Colonic mucosa (tissue), 4 donors: ENCODE results near the gene PUDP. TPM values are rescaled to one million over a fixed set of nuclear protein-coding genes. Genes with fewer than 3 reads are reported as not detected.

ENCODE experiments used
- DNase-seq: peaks from one replicate; pipeline ENCODE4 v3.0.0-alpha.2; 2020
- H3K27ac ChIP-seq: fragments of 200-600 bp; one replicate; pipeline ENCODE4 v1.8.0; 2021
- H3K27me3 ChIP-seq: fragments of 200-600 bp; one replicate; pipeline ENCODE4 v1.8.0; 2021
- H3K36me3 ChIP-seq: fragments of 200-600 bp; one replicate; pipeline ENCODE4 v1.8.0; 2021
- H3K4me1 ChIP-seq: fragments of 200-600 bp; one replicate; pipeline ENCODE4 v1.8.0; 2021; ENCODE audit warnings: mild to moderate bottlenecking
- H3K4me3 ChIP-seq: fragments of 200-600 bp; one replicate; pipeline ENCODE4 v1.8.0; 2021
- H3K9ac ChIP-seq, 2 donors: one replicate each; pipeline ENCODE4 v1.7.0; 2013; ENCODE audit warnings: control low read depth in 2 of 2, low read depth in 2 of 2, low read length in 2 of 2
- H3K9me3 ChIP-seq: fragments of 200-600 bp; one replicate; pipeline ENCODE4 v1.8.0; 2021
- CTCF ChIP-seq: fragments of 200-600 bp; IDR thresholded peaks from one replicate; pipeline ENCODE4 v1.8.0; 2022; ENCODE audit warnings: antibody characterized with exemption, mild to moderate bottlenecking
- intact Hi-C: fragments of 100-400 bp; cut with DNase I; formaldehyde crosslinking; loops from one replicate; pipeline ENCODE4 v1.14.1; 2022
- total RNA-seq, 2 donors: library from RNA; stranded (reverse); fragmentation: NEBNext Ultra II Directional in 1 of 2; extraction: Animal tissue kit (Norgen Biotek cat#: 25700) in 1 of 2; gene quantifications; one replicate each; pipeline ENCODE4 v1.2.1, GENCODE V29; 2021
- donor health status: healthy.
- donor health status: DM: no; HTN: no; CAD: no.
- donor health status: DM: no; HTN: no; CAD: no.

The PUDP gene
- total RNA-seq, 2 donors from 2014 or later = 55.1 to 62.4 TPM

GRCh38 chrX:7147413-7147977 lies 458 bp downstream of the PUDP start, which contains the start of gene STS:
TSS of gene STS (plus strand) at chrX:7147712. CDS start at chrX:7253200, 105,488 bp downstream.
- no peaks in the 10 kb centered on the region for H3K9me3 ChIP-seq
- H3K27me3 ChIP-seq = no peaks in the 10 kb centered on the region
- peak within 1 kb of the TSS; percentile 87 for H3K4me3 ChIP-seq
- peak; percentile 49 for DNase-seq
- H3K9ac ChIP-seq = peak within 1 kb of the TSS; percentile 87 to 96
- H3K36me3 ChIP-seq = no peaks in the 10 kb centered on the region
- intact Hi-C loops = no loop called here
- peak within 1 kb of the TSS; percentile 91 for H3K27ac ChIP-seq
- TF ChIP-seq CTCF = no peak
- peaks cover 7% of the 10 kb centered on the region for H3K4me1 ChIP-seq

GRCh38 chrX:7146703-7147412 lies 1.1 kb downstream of the PUDP start:
- TF ChIP-seq CTCF = no peak
- intact Hi-C loops = no loop called here
- Histone ChIP-seq H3K9ac (peak overlapping the region; percentile 87 to 96), H3K9me3 (no peaks in the 10 kb centered on the region), H3K4me3 (peak overlapping the region; percentile 87), H3K4me1 (peaks cover 7% of the 10 kb centered on the region), H3K27ac (peak overlapping the region; percentile 91), H3K36me3 (no peaks in the 10 kb centered on the region), H3K27me3 (no peaks in the 10 kb centered on the region)
- DNase-seq = peak; percentile 80

- intact Hi-C loops = no loop called here
- no peak for TF ChIP-seq CTCF
- H3K9ac ChIP-seq = no peak overlapping the region
Measured at GRCh38 chrX:7146020-7146702, 1.8 kb downstream of the PUDP start.

GRCh38 chrX:7145454-7145853 lies 2.5 kb downstream of the PUDP start:
- intact Hi-C loops = no loop called here
- H3K27me3 ChIP-seq = no peaks in the 10 kb centered on the region
- H3K9me3 ChIP-seq = no peaks in the 10 kb centered on the region
- no peak overlapping the region for H3K4me3 ChIP-seq
- peak overlapping the region; percentile 91 for H3K27ac ChIP-seq
- peaks cover 7% of the 10 kb centered on the region for H3K4me1 ChIP-seq
- no peak overlapping the region for H3K9ac ChIP-seq
- H3K36me3 ChIP-seq = no peaks in the 10 kb centered on the region
- DNase-seq = no peak
- TF ChIP-seq CTCF = no peak

More at GRCh38 chrX:7146020-7146702, 1.8 kb downstream of the PUDP start:
- Histone ChIP-seq H3K27ac (peak overlapping the region; percentile 91), H3K9me3 (no peaks in the 10 kb centered on the region), H3K27me3 (no peaks in the 10 kb centered on the region), H3K4me3 (no peak overlapping the region), H3K4me1 (peaks cover 7% of the 10 kb centered on the region), H3K36me3 (no peaks in the 10 kb centered on the region)
- DNase-seq = no peak

GRCh38 chrX:7143941-7144525 lies 3.9 kb downstream of the PUDP start:
- no peak for DNase-seq
- intact Hi-C loops = no loop called here
- Histone ChIP-seq H3K4me3 (no peak overlapping the region), H3K9ac (no peak overlapping the region), H3K27me3 (no peaks in the 10 kb centered on the region), H3K36me3 (no peaks in the 10 kb centered on the region), H3K4me1 (peaks cover 7% of the 10 kb centered on the region), H3K27ac (no peak overlapping the region), H3K9me3 (no peaks in the 10 kb centered on the region)
- TF ChIP-seq CTCF = no peak
